ENCODE measurements around the gene NR2C2.

NR2C2 gene

GRCh38 chr3:14921811-14922705 is 25.3 kb upstream of the NR2C2 start:
- no peak for DNase-seq

- no peak for DNase-seq
These were observed 24.5 kb upstream of the NR2C2 start for GRCh38 chr3:14922863-14923262.

GRCh38 chr3:14923476-14923875 is 23.9 kb upstream of the NR2C2 start:
- DNase-seq = no peak

- no peak for DNase-seq
These were observed 21.4 kb upstream of the NR2C2 start for GRCh38 chr3:14925729-14926591.

GRCh38 chr3:14926592-14926991 is 20.8 kb upstream of the NR2C2 start:
- no peak for DNase-seq

- no peak for DNase-seq
These were observed 20.1 kb upstream of the NR2C2 start for GRCh38 chr3:14927308-14927707.

- no peak for DNase-seq
These were observed 17.9 kb upstream of the NR2C2 start for GRCh38 chr3:14929310-14930074.

GRCh38 chr3:14933820-14934425 is 13.5 kb upstream of the NR2C2 start:
- no peak for DNase-seq

GRCh38 chr3:14935592-14936345 is 11.6 kb upstream of the NR2C2 start:
- no peak for DNase-seq

- DNase-seq = no peak
These were observed 8.4 kb upstream of the NR2C2 start for GRCh38 chr3:14938954-14939353.

- no peak for DNase-seq
These were observed 5.5 kb upstream of the NR2C2 start for GRCh38 chr3:14941871-14942270.

GRCh38 chr3:14943042-14943441 is 4.3 kb upstream of the NR2C2 start:
- DNase-seq = no peak

GRCh38 chr3:14946236-14946635 is 1.1 kb upstream of the NR2C2 start:
- DNase-seq = no peak

GRCh38 chr3:14946739-14947099 is 664 bp upstream of the NR2C2 start:
- no peak for DNase-seq

- DNase-seq = peak; percentile 96
These were observed 664 bp downstream of the NR2C2 start for GRCh38 chr3:14947886-14948608.

GRCh38 chr3:14948609-14949038 is 1.2 kb downstream of the NR2C2 start:
- DNase-seq = no peak

- no peak for DNase-seq
These were observed 1.7 kb downstream of the NR2C2 start for GRCh38 chr3:14949126-14949525.

- no peak for DNase-seq
These were observed 2.9 kb downstream of the NR2C2 start for GRCh38 chr3:14950274-14950673.

- no peak for DNase-seq
These were observed 9.8 kb downstream of the NR2C2 start for GRCh38 chr3:14957153-14957552.

- no peak for DNase-seq
These were observed 10.5 kb downstream of the NR2C2 start for GRCh38 chr3:14957925-14958324.

- DNase-seq = no peak
These were observed 12.1 kb downstream of the NR2C2 start for GRCh38 chr3:14959359-14959943.
